Measurements from ENCODE around the gene PRKCE.

The PRKCE gene

GRCh38 chr2:46013726-46014125, 362.3 kb downstream of the PRKCE start:
- no peak for DNase-seq (ENCODE audit: low read depth)
- no peak overlapping the region for H3K4me3 ChIP-seq (ENCODE audit: low read depth, low read length)
- no peak for TF ChIP-seq CTCF (IDR thresholded peaks at IDR 0.05; ENCODE audit: low read depth, low read length, missing control alignments)

DNA sequence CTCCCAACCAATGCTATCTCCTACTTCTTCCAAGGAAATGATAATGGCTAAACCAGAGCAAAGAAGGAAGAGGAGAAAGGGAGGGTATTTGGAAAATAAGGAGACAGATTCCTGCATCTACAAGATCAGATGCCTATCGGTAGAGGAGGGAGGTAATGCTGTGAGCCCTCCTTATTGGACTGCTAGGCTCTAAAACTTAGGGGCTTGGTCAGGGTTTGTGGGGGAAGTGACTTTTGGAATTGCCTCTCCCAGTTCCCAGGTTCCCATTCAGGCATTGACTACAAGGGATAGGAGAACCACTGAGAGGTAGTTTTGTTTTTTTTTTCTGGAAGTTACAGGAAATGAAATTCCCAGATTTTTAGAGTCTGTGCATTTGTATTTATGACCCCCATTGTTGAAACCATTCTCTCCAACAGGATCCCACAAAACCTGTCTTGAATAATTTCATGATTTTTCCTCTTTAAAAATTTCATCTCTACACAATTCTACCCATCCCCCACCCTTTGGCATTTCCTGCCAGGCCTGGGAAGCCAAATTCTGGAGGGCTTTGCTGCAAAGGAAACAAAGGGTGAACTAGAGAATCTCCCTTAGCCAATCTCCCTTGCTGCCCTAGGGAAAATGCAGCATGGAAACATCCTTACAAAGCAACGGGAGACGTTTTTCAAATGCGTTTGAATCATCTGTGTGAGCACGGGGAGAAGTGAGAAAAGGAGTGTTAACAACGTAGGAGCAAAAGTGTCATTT, 363.6 kb downstream of the PRKCE start:
- DNase-seq (ENCODE audit: low read depth): no peak
- no peak for TF ChIP-seq CTCF (IDR thresholded peaks at IDR 0.05; ENCODE audit: low read depth, low read length, missing control alignments)
- no peak overlapping the region for H3K4me3 ChIP-seq (ENCODE audit: low read depth, low read length)

DNA sequence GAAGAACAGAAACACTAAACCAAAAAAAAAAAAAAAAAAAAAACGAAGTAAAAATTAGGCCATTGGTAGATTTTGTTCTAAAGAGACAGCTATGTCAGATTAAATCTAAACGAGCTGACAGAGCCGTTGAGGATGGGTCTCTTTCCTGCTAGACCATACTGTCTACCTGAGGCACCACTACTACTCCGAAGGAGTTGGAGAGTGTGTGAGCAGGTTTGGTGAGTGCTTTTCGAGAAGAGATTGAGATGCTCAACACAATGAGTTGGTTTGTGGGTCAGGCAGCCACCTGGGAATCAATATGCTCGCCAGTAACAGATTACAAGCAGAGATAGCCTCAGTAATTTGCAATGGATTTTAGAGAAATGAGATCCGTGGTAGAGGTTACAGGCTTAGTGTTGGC, 364.2 kb downstream of the PRKCE start:
- no peak for DNase-seq (ENCODE audit: low read depth)
- no peak overlapping the region for H3K4me3 ChIP-seq (ENCODE audit: low read depth, low read length)
- no peak for TF ChIP-seq CTCF (IDR thresholded peaks at IDR 0.05; ENCODE audit: low read depth, low read length, missing control alignments)

- H3K4me3 ChIP-seq (ENCODE audit: low read depth, low read length): no peak overlapping the region
- no peak for TF ChIP-seq CTCF (IDR thresholded peaks at IDR 0.05; ENCODE audit: low read depth, low read length, missing control alignments)
- no peak for DNase-seq (ENCODE audit: low read depth)
Measured at GRCh38 chr2:46016091-46016490, 364.6 kb downstream of the PRKCE start.

DNA sequence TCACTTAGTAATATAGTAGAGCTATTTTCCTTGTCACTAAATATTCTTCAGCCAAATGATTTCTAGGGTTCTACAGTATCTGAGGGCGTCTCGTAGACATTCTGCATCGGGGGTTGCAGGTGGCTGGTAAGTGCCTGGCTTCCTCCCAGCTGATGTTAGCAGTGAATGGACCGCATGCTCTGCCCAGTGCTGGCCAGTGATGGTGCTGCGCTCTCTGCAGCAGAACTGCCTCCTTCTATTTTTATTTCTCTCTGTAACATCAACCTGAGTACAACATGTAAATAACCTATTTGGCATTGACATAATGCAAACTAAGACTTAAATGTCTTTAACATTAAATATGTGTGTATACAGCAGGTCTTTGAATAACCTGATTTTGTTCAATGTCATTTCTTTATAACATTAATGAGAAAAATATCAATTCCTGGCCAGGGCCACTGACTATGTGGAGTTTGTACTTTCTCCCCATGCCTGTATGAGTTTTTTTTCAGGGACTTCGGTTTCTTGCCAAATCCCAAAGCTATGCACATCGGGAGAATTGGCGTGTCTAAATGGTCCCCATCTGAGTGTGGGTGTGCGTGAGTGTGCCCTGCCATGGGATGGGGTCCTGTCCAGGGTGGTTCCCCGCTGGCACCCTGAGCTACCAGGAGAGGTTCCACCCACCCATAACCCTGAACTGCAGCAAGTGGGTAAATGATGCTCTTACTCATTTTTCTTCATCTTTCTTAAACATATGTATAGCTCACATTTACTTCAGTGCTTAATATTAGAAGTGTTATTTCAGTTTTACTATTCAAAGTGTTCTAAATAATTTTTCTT, 367.5 kb downstream of the PRKCE start:
- TF ChIP-seq CTCF (IDR thresholded peaks at IDR 0.05; ENCODE audit: low read depth, low read length, missing control alignments): no peak
- DNase-seq (ENCODE audit: low read depth): no peak
- H3K4me3 ChIP-seq (ENCODE audit: low read depth, low read length): no peak overlapping the region

GRCh38 chr2:46020416-46020815, 368.9 kb downstream of the PRKCE start:
- no peak for DNase-seq (ENCODE audit: low read depth)
- no peak overlapping the region for H3K4me3 ChIP-seq (ENCODE audit: low read depth, low read length)
- no peak for TF ChIP-seq CTCF (IDR thresholded peaks at IDR 0.05; ENCODE audit: low read depth, low read length, missing control alignments)
